HG03097 (cell line): ENCODE results near the gene CPA2.
"Not testable (repeated sequence)": the region's sequence is repeated elsewhere in the genome, so short reads cannot be mapped to it uniquely, and the experiment has no call there.

ENCODE experiments used
- ATAC-seq: cut with Tn5 transposase; IDR thresholded peaks from one replicate; pipeline ENCODE4 v1.9.1; 2021; ENCODE audit not compliant: unreplicated experiment, low FRiP score

The CPA2 gene

DNA sequence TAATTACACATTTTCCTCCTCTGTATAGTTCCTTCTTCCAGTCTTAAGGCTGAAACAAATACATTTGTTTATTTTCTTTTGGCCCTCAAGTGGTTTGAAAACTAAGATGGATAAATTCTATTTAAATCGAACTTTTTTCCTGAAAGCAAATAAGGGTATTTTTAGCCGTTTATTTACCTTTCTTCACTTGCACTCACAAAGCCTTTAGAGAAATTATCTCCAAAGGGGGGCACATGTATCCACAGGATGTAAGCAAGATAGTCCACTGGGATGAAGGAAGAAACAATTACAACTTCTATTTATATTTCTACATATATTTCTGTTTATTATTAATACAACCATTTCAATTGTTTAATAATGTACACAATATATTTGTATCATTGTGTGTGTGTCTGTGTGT is 36.5 kb downstream of the CPA2 start:
- ATAC-seq = no peak

DNA sequence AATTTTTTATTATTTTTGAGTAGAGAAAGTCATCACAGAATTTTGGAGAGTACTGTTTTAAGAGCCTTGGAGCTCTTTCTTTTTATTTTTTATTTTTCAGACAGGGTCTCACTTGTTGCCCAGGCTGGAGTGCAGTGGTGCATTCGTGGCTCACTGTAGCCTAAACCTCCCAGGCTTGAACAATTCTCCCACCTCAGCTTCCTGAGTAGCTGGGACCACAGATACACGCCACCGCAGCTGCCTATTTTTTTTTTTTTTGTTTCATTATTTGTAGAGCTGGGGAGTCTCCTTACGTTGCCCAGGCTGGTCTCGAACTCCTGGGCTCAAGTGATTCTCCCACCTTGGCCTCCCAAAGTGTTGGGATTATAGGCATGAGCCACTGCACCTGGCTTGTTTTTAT is 36.9 kb downstream of the CPA2 start:
- ATAC-seq = no peak

DNA sequence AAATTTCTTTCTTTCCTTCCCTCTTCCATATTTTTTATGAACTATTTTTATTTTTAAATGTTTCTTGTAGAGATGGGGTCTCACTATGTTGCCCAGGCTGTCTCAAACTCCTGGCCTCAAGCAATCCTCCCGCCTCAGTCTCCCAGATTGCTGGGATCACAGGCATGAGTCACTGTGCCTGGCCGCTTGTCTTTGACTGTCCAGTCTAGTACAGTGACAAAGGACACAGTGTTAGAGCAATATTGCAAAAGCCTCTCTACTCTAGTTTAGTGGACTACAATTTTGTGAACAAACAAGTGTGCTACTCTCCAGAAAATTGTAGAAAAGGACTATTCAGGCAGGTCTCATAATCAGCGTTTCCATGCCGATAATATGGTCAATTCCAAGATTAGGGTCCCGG is 37.3 kb downstream of the CPA2 start:
- no peak for ATAC-seq

DNA sequence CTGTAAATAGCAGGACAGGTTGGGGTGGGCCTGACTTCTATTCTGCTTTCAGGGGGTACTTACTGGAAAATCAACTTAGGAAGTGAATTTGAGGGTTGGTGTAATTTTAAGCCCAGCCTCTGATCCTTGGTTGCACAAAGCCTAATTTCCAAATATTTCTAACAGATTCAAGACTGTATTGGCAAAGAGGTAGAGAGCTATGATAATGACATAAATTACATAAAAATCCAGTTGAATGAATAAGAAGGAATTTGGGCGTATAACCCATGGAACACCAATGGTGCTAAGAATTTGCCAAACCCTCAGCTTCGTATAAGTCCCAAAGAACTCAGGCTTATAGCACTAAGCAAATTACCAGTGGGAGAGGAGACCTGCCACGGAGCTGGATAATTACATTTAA is 38.2 kb downstream of the CPA2 start:
- ATAC-seq = no peak

- no peak for ATAC-seq
Observed at GRCh38 chr7:130305433-130306042, 38.9 kb downstream of the CPA2 start.

GRCh38 chr7:130309986-130310385 is 43.3 kb downstream of the CPA2 start:
- ATAC-seq = no peak

DNA sequence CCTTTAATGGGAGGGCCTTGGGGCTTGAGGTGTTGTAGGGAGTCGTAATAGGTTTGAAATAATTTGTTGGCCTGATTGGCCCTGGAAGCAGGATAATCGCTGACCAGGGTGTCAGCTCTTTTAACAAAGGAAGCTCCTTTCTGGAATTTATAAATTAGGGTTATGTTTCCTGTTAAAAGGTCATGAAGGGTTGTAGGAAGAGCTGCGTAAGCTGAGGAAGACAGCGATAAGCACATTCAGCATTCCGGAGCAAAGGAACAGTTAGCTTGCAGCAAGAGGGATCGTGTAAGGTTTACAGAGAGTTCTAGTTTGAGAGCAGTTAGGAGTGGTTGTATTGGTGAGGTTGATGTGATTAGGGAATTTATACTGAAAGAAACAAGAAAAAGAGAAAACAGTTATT is 47.6 kb downstream of the CPA2 start:
- no peak for ATAC-seq

DNA sequence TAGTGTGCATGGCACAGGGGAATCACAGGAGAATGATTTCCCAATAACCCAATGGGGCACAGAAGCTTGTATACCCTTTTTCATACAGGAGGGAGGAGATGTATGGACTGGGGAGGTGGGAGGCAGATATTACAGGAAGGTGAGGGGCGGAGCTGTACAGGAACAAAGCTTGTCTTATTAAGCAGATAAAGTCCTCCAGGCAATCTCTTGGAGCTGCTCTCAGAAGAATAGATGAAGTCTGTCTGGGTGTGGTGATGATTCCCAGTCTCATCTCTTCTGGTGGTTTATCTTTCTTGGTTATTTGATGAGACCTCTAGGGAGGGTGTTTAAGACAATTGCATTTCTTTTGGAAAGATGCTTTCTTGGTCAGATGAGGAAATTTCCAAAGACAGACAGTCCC is 52.9 kb downstream of the CPA2 start:
- ATAC-seq = no peak

DNA sequence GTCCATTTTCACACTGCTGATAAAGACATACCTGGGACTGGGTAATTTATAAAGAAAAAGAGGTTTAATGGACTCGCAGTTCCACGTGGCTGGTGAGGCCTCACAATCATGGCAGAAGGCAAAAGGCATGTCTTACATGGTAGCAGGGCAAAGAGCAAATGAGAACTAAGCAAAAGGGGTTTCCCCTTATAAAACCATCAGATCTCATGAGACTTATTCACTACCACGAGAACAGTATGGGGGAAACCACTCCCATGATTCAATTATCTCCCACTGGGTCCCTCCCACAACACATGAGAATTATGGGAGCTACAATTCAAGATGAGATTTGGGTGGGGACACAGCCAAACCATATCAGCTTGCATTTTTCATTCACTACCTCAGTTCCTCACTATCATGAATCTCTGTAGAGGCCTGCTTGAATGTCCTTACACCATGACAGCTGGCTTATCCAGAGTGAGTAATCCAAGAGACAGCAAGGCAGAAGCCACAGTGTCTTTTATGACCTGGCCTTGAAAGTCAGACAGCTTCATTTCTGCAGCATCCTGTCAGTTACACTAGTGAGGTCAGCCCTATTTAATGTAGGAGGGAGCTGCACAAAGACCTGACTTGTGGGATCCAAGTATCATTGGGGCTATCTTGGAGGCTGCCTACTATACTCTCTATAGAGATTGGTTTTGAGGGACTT is 55.0 kb downstream of the CPA2 start:
- ATAC-seq = not testable (repeated sequence)

- no peak for ATAC-seq
Observed at GRCh38 chr7:130322615-130323014, 56.0 kb downstream of the CPA2 start.

- no peak for ATAC-seq
Observed at GRCh38 chr7:130324306-130324943, 57.8 kb downstream of the CPA2 start.

DNA sequence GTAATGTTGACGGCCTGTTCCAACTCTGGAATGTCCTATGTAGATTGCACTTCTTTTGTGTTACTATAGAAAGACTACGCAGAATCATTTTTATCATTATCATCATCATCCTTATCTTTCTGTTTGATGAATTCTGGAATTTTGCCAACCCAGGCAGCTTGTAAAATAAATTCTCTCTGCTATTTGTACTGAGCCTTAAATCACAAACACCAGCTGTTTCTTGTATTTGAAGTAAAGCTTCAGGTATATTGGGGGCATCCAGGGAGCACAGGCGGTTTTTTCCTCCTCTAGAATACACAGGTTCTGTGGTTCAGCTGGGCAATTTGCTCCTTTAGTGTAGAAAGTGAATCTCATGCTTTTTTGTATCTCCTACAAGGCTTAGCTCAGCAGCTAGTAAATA is 63.0 kb downstream of the CPA2 start:
- ATAC-seq = no peak

GRCh38 chr7:130332259-130333053 is 65.8 kb downstream of the CPA2 start:
- ATAC-seq = no peak

GRCh38 chr7:130333832-130334231 is 67.2 kb downstream of the CPA2 start:
- no peak for ATAC-seq

- no peak for ATAC-seq
Observed at GRCh38 chr7:130334274-130334673, 67.6 kb downstream of the CPA2 start.

GRCh38 chr7:130337410-130337971 is 70.8 kb downstream of the CPA2 start:
- no peak for ATAC-seq

DNA sequence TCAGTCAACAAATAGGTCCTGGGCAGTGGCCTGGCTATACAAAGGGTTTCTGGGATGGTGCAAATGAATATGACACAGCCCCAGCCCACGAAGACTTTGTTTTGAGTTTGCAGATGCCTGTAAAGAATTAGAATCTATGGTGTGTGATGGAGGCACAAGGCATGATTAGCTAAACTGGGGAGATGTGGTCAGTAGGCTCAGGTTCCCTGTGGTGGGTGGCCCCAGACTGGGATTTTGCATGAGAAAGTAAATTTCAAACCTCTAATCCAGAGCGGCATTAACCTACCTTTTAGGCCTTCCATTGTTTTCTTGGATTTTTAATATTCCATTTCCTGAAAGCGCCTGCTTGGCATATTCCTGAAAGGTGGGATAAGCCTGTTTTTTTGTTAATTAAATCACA is 71.6 kb downstream of the CPA2 start:
- ATAC-seq = no peak
